ENCODE data around the gene NOS1AP.
"Not testable (repeated sequence)": the region's sequence is repeated elsewhere in the genome, so short reads cannot be mapped to it uniquely, and the experiment has no call there.

NOS1AP gene

GRCh38 chr1:162069334-162070093 is at the start of gene NOS1AP:
Gene NOS1AP (plus strand): TSS chr1:162069691. CDS start chr1:162070178, 487 bp downstream.
- no peak for DNase-seq (ENCODE audit: low read depth)

DNA sequence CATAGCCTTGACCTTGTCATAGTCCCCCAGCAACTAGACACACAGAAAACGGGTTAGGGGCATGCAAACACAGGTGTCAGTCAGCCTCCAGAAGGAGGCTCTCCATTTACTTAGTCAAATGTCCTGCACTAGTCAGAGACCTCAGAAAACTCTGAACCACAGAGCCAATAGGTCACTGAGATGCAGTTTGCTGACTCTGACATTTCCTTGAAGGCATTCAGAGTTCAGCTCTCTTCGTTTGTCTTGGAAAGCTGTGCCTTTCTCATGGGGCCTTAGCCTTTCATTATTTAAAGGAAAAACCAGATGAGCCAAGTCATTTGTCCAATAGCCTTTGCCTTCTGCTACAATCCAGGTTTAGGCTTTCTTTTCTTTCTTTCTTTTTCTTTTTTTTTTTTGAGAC is 49.3 kb upstream of the NOS1AP start:
- no peak for DNase-seq (ENCODE audit: low read depth)

- no peak for DNase-seq (ENCODE audit: low read depth)
Measured at GRCh38 chr1:162021124-162021523, 48.4 kb upstream of the NOS1AP start.

DNA sequence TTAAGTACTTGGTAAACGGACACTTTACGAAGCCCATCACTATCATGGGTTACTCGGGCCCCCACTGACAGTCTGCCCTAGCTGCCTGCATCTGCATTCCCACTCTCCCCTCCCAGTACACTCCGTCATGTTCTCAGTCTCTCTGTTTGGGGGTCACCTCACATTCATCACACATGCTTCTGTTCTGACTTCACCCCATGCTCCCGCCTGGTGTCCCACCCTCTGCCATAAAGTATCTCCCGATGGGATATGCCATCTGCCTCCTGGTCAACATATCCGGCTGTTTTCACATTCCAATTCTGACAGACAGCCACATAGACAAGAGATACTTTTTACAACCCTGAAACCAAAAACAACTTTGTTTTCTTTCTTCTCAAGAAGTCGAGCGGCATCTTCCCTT is 46.9 kb upstream of the NOS1AP start:
- peak; percentile 7 for DNase-seq (ENCODE audit: low read depth)

DNA sequence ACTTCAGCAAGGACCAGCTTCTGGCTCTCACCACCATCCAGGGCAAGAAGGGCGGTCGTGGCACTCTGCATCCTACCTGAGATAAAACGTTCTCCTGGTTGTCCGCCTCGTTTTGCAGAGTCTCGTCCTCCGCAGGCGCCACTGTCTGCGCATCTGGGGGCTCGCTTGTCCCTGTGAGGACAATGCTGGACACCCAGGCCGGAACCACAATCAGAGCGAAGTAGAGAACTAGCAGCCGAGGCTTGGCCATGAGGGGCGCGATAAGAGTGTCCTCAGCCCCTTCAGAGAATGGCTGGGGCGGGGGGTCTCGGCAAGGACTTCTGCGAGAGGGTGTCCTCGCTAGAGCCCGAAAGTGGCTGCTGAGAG is 46.3 kb upstream of the NOS1AP start:
- DNase-seq (ENCODE audit: low read depth) = peak; percentile 9

GRCh38 chr1:162023547-162024501 is 45.7 kb upstream of the NOS1AP start, which contains the start of gene OLFML2B:
Gene OLFML2B (minus strand): TSS chr1:162023869. CDS start chr1:162023430, 439 bp downstream.
- peak; percentile 80 for DNase-seq (ENCODE audit: low read depth)

DNA sequence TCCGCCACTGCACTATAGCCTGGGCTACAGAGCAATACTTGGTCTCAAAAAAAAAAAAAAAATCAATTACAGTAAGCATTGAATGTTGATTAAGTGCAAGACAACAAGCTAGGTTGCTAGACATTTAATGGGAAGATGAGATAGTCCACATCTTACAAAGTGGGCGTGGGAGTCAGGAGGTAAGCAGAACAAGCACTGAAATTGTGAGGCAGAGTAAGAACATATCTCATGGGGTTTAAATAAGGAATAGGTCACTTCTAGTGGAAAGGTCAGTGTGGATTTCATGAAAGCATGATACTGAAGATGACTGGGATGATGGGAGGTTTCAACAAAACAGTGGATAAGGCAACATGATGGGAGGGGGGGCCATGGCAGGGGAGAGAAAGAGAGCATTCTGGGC is 44.0 kb upstream of the NOS1AP start:
- DNase-seq (ENCODE audit: low read depth) = no peak

DNA sequence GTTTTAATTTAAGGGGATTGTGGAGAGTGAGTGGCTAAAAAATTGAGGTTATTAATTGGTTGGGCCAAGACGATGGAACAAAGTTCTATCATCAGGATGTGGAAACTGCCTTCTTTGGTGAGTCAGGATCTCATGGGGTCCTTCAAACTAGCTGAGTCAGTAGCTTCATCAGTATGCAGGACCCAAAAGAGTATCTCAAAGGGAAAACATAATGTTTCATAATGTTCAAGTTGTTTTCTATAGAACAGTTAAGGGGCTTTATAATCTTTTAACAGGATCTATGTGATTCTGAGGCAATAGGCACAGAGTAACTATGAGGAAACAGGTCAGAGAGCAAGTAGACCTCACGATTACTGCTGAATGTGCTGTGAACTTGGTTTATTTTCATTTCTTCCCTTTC is 42.6 kb upstream of the NOS1AP start:
- DNase-seq (ENCODE audit: low read depth) = no peak

- DNase-seq (ENCODE audit: low read depth) = no peak
Measured at GRCh38 chr1:162028726-162029125, 40.8 kb upstream of the NOS1AP start.

- no peak for DNase-seq (ENCODE audit: low read depth)
Measured at GRCh38 chr1:162029157-162029556, 40.3 kb upstream of the NOS1AP start.

GRCh38 chr1:162030759-162031280 is 38.7 kb upstream of the NOS1AP start:
- no peak for DNase-seq (ENCODE audit: low read depth)

DNA sequence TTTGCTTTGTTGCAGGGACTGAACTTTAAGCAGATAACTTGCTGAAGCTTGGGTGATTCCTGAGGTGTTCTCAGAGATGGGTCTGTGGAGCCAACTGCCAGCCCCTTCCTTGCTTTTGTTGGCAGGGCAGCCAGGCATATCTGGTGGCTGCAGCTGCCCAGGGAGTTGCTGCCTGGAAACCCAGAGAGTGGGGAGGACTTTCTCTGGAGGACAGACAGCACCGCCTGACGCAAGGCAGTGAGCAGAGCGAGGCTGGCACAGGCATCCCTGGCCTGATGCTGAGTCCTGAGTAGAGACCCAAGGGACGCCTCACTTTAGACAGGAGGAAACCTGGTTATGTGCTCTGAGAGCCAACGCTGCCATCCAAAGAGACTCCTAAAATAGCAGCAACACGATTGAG is 36.1 kb upstream of the NOS1AP start:
- DNase-seq (ENCODE audit: low read depth) = no peak

DNA sequence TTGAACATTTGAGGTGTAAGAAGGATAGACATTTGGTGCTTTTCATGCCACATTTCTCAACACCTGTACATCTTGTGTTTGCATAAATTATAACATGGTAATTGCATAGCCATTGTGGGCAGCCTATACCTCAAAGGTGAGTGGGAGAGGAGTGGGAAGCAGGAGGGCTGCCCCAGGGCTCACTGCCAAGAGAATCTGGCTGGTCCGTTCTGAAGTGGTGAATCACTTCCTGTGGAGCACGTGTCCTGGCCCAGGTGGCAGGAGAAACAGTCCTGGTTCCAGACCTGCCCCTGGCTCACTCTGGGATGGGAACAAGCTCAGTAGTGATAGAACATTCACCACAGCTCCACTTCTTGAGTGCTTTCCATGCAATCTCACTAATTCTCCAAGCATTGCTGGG is 34.2 kb upstream of the NOS1AP start:
- DNase-seq (ENCODE audit: low read depth) = no peak

DNA sequence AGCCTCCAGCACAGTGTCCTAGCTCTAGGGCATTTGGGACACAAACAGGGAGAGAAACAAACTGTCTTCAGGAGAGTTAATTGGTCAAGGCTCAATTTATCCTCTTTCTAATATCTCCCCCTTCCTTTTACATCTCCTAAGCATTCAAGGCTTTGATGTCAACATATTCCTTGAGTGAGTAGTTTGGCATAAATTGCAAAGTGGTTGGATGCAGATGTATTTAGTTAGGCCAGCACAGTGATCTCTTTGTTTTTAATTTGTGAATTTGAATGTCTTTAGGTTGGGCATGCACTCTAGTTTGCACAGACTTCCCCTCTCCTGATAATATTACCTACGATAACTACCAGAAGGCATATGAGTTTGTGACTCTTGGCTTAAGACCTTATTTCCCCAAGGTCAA is 33.3 kb upstream of the NOS1AP start:
- peak; percentile 10 for DNase-seq (ENCODE audit: low read depth)

DNA sequence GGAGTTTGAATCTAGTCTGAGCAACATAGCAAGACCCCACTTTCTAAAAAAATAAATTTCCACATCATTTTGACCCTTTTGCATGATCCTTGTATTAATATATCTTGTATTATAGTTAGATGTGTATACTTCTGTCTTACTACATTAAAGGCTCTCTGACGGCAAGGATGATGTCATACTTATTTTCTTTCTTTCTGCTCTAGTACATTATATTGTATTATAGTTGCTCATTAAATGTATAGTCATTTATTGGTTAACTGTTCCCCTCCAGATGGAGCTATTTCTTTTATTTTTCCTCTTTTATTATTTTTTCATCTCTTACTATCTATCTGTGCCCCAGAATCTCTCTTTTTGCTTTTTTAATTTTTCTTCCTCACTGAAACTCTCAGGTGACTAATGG is 30.9 kb upstream of the NOS1AP start:
- DNase-seq (ENCODE audit: low read depth) = no peak

DNA sequence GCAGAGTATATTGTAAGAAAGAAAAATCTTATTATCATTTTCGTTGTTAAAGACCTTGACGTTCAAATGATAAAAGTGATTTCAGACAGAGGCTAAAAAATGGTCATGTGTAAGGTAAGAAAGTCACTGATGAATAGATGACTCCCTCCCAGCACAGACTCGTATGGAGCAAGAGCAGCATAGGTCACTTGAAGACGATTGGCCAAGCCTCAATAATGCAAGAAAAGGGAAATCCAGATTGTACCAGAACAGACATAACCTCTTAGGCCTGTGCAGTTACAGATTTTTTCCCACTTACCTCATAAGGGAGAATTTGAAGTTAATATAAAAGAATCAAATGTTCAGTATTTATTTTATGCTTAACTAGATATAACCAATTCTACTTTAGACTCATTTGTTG is 29.5 kb upstream of the NOS1AP start:
- no peak for DNase-seq (ENCODE audit: low read depth)

GRCh38 chr1:162040657-162041056 is 28.8 kb upstream of the NOS1AP start:
- no peak for DNase-seq (ENCODE audit: low read depth)

- no peak for DNase-seq (ENCODE audit: low read depth)
Measured at GRCh38 chr1:162042361-162042760, 27.1 kb upstream of the NOS1AP start.

DNA sequence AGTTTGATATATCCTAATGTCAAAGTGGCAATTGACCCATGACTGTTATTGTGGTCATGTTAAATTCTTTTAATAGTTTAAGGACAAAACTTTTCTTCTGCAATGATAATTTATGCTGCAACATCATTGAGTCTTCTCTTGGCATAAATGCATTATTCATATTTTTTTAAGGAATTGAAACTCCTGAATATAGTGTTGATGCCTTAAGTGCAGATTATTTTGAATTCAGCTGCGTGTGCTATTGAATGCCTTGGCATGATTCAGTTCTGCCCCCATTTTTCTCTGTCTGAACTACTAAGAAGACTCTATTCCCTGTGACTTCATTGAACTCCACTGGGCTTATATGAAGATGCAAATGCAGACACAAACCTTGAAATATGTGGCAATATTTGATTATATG is 22.6 kb upstream of the NOS1AP start:
- DNase-seq (ENCODE audit: low read depth) = no peak

DNA sequence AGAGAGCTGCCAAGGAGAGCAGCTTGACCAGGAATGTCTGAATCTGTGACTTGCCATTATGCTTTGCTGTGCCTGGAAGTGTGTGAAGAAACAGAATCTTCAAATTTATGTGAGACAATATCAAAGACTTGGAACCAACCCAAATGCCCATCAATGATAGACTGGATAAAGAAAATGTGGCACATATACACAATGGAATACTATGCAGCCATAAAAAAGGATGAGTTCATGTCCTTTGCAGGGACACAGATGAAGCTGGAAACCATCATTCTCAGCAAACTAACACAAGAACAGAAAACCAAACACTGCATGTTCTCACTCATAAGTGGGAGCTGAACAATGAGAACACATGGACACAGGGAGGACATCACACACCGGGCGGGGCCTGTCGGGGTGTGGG is 15.5 kb upstream of the NOS1AP start:
- DNase-seq (ENCODE audit: low read depth) = not testable (repeated sequence)

DNA sequence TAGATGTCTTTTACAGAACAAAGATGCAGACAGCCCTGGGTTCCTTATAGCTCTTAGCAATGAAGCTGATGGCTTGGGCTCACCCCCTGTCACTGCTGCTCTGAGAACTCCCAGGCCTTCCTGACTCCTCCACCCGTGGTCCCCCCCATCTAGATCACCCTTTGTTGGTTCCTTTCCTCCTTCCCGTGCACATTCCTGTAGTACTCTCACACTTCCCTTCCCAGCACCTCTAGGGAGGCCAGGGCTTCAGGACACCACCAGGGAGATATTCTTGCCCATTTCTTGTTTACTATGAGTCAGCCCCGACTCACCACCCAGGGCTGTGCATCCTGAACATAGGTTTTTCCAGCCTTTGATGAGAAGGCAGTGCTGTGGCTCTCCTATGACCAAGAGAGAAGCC is 14.4 kb upstream of the NOS1AP start:
- no peak for DNase-seq (ENCODE audit: low read depth)

- DNase-seq (ENCODE audit: low read depth) = no peak
Measured at GRCh38 chr1:162056043-162056442, 13.4 kb upstream of the NOS1AP start.

DNA sequence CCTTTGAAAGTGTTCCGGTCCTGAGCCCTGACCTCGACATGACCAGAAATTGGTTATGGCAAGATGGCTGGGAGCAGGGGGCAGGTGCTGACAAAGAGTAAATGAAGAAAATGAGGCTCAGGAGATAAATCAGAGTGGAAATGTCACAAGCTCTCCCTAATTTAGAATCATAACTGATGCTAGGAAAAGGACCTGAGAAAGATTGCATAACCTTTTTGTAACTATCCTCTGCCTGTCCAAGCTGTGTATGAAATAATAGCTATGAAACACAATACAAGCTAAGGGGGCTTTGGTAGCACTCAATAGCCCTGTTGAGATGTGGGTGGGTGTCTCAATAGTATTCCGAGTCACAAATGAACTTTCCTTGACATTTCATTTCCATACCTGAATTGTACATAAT is 12.9 kb upstream of the NOS1AP start:
- DNase-seq (ENCODE audit: low read depth) = no peak

All from GM04503 (cell line).